SU-DHL-6 (cell line): ENCODE results near the gene AMN1.

Experiments
- H2AFZ ChIP-seq: fragments of 200-600 bp; sonication (generic); 2 replicates; pipeline ENCODE4 v1.6.1; 2014; ENCODE audit warnings: low read depth, mild to moderate bottlenecking, moderate library complexity, mixed read lengths, antibody characterized with exemption, low read length; ENCODE audit not compliant: severe bottlenecking
- H3F3A ChIP-seq: fragments of 200-600 bp; shearing (Covaris generic); 2 replicates; pipeline ENCODE4 v1.6.0; 2016; ENCODE audit warnings: antibody characterized with exemption, mild to moderate bottlenecking; ENCODE audit not compliant: insufficient read depth
- H3K27ac ChIP-seq: fragments of 200-600 bp; sonication (generic); 2 replicates; pipeline ENCODE4 v1.5.1; 2016; ENCODE audit warnings: low read depth, mild to moderate bottlenecking, low read length, moderate library complexity, mixed read lengths
- H3K27me3 ChIP-seq: fragments of 200-600 bp; sonication (generic), shearing (Covaris generic); 2 replicates; pipeline ENCODE4 v1.6.0; 2014; ENCODE audit warnings: mild to moderate bottlenecking, low read length
- H3K36me3 ChIP-seq: fragments of 200-600 bp; sonication (generic); 2 replicates; pipeline ENCODE4 v1.6.1; 2014; ENCODE audit warnings: mild to moderate bottlenecking, low read length, mixed read lengths
- H3K4me2 ChIP-seq: fragments of 300-600, 200-600 bp; shearing (Covaris generic), sonication (generic); 2 replicates; pipeline ENCODE4 v1.6.0; 2014; ENCODE audit warnings: low read length, low read depth, mild to moderate bottlenecking; ENCODE audit not compliant: poor library complexity, severe bottlenecking
- H3K4me3 ChIP-seq: fragments of 200-600 bp; sonication (generic); 2 replicates; pipeline ENCODE4 v1.5.1; 2014; ENCODE audit warnings: antibody characterized with exemption, low read length, mild to moderate bottlenecking, mixed read lengths; ENCODE audit not compliant: insufficient read depth, poor library complexity, severe bottlenecking
- H3K79me2 ChIP-seq: fragments of 200-600 bp; sonication (generic); 2 replicates; pipeline ENCODE4 v1.6.1; 2014; ENCODE audit warnings: mild to moderate bottlenecking, low read length, moderate library complexity; ENCODE audit not compliant: insufficient read depth
- H3K9ac ChIP-seq: fragments of 200-600 bp; sonication (generic); 2 replicates; pipeline ENCODE4 v1.7.0; 2014; ENCODE audit warnings: mild to moderate bottlenecking, low read length
- H3K9me2 ChIP-seq: fragments of 200-600 bp; sonication (generic); replicated peaks from 2 replicates; pipeline ENCODE4 v1.6.1; 2014; ENCODE audit warnings: low read length; ENCODE audit not compliant: insufficient read depth
- H3K9me3 ChIP-seq: fragments of 200-600 bp; sonication (generic); 2 replicates; pipeline ENCODE4 v1.6.1; 2014; ENCODE audit warnings: low read length, mixed read lengths; ENCODE audit not compliant: insufficient read depth
- H4K20me1 ChIP-seq: fragments of 200-600 bp; sonication (generic); 2 replicates; pipeline ENCODE4 v1.6.1; 2014; ENCODE audit warnings: low read depth, mild to moderate bottlenecking, antibody characterized with exemption, low read length, moderate library complexity, mixed read lengths
- EZH2phosphoT487 ChIP-seq: fragments of 200-600 bp; sonication (generic), shearing (Covaris generic); conservative IDR thresholded peaks from 2 replicates; pipeline ENCODE4 v1.6.1; 2018; ENCODE audit warnings: mild to moderate bottlenecking, antibody characterized with exemption, low read length, moderate library complexity, mixed read lengths
- TF ChIP-seq, protein P1 (sequence below): fragments of 200-600 bp; sonication (generic); IDR thresholded peaks from one replicate; pipeline ENCODE4 v1.5.1; 2017; ENCODE audit warnings: antibody characterized with exemption, mild to moderate bottlenecking, low read length, moderate library complexity; ENCODE audit not compliant: insufficient read depth, poor library complexity, severe bottlenecking

The AMN1 gene

DNA sequence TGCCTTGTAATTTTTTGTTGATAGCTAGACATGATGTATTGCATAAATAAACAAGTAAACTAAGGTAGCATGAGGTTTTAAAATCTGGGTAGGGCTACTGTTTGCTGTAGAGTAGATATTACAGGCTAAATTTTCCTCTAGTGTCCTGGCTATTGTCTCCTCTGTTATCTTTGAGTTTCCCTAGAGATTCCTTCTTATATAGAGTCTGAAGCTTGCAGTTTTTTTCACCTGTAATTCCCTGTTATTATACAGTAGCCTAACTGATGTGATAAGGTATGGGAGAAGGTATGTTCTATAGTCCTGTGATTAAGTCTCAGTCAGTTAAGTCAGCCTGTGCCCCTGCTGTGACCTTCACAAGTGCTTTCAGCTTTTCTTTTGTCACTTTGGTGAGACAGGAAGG is 59.8 kb downstream of the AMN1 start:
- no peaks in the 10 kb centered on the region for H3K79me2 ChIP-seq
- no peak overlapping the region for H3K9ac ChIP-seq
- no peaks in the 10 kb centered on the region for H3F3A ChIP-seq
- no peak overlapping the region for H3K4me2 ChIP-seq
- TF ChIP-seq, protein P1, sequence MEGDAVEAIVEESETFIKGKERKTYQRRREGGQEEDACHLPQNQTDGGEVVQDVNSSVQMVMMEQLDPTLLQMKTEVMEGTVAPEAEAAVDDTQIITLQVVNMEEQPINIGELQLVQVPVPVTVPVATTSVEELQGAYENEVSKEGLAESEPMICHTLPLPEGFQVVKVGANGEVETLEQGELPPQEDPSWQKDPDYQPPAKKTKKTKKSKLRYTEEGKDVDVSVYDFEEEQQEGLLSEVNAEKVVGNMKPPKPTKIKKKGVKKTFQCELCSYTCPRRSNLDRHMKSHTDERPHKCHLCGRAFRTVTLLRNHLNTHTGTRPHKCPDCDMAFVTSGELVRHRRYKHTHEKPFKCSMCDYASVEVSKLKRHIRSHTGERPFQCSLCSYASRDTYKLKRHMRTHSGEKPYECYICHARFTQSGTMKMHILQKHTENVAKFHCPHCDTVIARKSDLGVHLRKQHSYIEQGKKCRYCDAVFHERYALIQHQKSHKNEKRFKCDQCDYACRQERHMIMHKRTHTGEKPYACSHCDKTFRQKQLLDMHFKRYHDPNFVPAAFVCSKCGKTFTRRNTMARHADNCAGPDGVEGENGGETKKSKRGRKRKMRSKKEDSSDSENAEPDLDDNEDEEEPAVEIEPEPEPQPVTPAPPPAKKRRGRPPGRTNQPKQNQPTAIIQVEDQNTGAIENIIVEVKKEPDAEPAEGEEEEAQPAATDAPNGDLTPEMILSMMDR = no peak
- TF ChIP-seq EZH2phosphoT487 = no peak
- H3K27me3 ChIP-seq = no peaks in the 10 kb centered on the region
- no peak overlapping the region for H3K4me3 ChIP-seq
- no peak overlapping the region for H3K27ac ChIP-seq
- no peaks in the 10 kb centered on the region for H3K36me3 ChIP-seq
- H3K9me2 ChIP-seq = no peaks in the 10 kb centered on the region
- H3K9me3 ChIP-seq = peaks cover 5% of the 10 kb centered on the region; the same call in 1 of the 2 replicates
- H2AFZ ChIP-seq = no peak overlapping the region
- no peaks in the 10 kb centered on the region for H4K20me1 ChIP-seq

DNA sequence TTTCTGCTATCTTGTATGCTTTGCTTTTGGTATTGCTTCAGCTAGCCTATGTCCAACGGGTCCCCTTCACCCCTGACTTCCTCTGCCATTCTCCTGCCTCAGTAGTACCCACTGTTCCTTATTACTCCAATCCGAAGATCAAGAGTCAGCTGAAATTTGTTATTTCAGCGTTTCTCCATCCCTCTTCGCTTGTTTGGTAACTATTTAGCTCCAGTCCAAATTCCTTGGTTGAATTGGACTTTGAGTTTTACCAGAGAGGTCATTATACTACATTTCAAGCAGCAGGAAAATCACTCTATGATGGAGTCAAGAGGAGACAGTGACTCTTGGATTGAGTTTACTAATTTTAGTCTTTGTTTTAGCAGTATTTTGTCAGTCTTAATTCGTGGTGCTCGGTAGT is 64.8 kb downstream of the AMN1 start:
- H4K20me1 ChIP-seq = no peaks in the 10 kb centered on the region
- peaks cover under 1% of the 10 kb centered on the region; the same call in 1 of the 2 replicates for H3K9me3 ChIP-seq
- no peaks in the 10 kb centered on the region for H3K79me2 ChIP-seq
- no peaks in the 10 kb centered on the region for H3K27me3 ChIP-seq
- no peaks in the 10 kb centered on the region for H3K36me3 ChIP-seq
- peaks cover 10% of the 10 kb centered on the region; the same call in 1 of the 2 replicates for H3F3A ChIP-seq
- no peak overlapping the region for H2AFZ ChIP-seq
- TF ChIP-seq, protein P1 = no peak
- no peak for TF ChIP-seq EZH2phosphoT487
- no peak overlapping the region for H3K9ac ChIP-seq
- no peak overlapping the region for H3K27ac ChIP-seq
- H3K4me2 ChIP-seq = no peak overlapping the region
- no peak overlapping the region for H3K4me3 ChIP-seq
- no peaks in the 10 kb centered on the region for H3K9me2 ChIP-seq

DNA sequence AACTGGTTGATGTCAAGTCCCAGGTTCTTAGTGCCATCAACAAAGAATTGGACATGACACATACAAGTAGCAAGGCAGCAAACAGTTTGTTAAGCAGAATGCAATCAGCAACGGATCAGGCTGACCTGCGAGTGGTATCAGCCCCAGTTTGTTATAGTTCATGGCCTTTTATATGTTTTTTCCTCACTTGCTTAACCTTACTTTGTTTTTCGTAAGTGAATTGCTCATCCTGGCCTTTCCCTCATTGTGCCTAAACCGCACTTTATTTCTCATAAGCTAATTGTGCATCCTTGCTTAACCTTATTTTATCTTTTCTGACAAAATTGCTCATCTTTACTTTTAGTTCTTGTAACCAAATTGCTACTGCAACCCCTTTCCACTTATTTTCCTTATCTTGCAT is 65.2 kb downstream of the AMN1 start:
- no peak for TF ChIP-seq EZH2phosphoT487
- Histone ChIP-seq H3K9me2 (no peaks in the 10 kb centered on the region), H3K9ac (no peak overlapping the region), H3K27ac (no peak overlapping the region), H3K4me2 (no peak overlapping the region), H3K9me3 (no peaks in the 10 kb centered on the region), H3K36me3 (no peaks in the 10 kb centered on the region), H3K79me2 (no peaks in the 10 kb centered on the region), H4K20me1 (no peaks in the 10 kb centered on the region), H3K27me3 (no peaks in the 10 kb centered on the region), H3K4me3 (no peak overlapping the region), H2AFZ (no peak overlapping the region), H3F3A (peaks cover 10% of the 10 kb centered on the region; the same call in 1 of the 2 replicates)

DNA sequence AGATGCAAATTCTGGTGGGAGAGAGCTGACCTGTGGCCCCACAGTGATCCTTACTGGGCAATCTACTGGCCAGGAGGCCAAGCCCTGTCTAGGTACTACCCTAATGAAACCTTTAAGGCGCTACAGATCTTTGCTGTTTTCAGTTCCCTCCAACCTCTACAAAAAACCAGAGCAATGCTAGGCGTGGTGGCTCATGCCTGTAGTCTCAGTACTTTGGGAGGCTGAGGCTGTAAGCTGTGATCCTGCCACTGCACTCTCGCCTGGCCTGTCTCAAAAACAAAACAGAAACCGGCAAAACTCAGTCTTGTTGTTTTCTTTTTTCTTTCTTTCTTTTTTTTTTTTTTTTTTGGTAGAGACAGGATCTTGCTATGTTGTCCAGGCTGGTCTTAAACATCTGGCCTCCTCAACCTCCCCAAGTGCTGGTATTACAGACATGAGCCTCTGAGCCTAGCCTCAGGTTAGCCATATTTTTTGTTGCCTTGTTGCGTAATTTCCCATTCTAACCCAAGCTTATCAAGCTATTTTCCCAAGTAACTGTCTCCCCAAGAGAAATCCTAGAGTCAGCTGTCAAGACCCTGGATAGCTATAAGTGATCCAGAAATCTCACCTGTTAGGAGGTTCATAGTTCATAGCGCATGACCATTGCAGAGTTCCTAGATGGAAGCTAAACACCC is 66.5 kb downstream of the AMN1 start:
- H2AFZ ChIP-seq = no peak overlapping the region
- no peaks in the 10 kb centered on the region for H3K36me3 ChIP-seq
- no peaks in the 10 kb centered on the region for H3K9me3 ChIP-seq
- H3K9ac ChIP-seq = no peak overlapping the region
- no peaks in the 10 kb centered on the region for H3K79me2 ChIP-seq
- no peaks in the 10 kb centered on the region for H3K9me2 ChIP-seq
- H3K4me2 ChIP-seq = no peak overlapping the region
- TF ChIP-seq EZH2phosphoT487 = no peak
- TF ChIP-seq, protein P1 = no peak
- H4K20me1 ChIP-seq = no peaks in the 10 kb centered on the region
- peaks cover 16% of the 10 kb centered on the region; the same call in 1 of the 2 replicates for H3F3A ChIP-seq
- H3K27ac ChIP-seq = no peak overlapping the region
- no peaks in the 10 kb centered on the region for H3K27me3 ChIP-seq
- H3K4me3 ChIP-seq = no peak overlapping the region
